ENCODE data around the gene CAMSAP2. TPM values are rescaled to one million over a fixed set of nuclear protein-coding genes. Genes with fewer than 3 reads are reported as not detected.

The CAMSAP2 gene
- total and polyA plus RNA-seq, 2 of the 8 experiments (the other 6 are each of a cell fraction or from before 2014, with no cell fraction given) = 4.2 to 27.6 TPM

DNA sequence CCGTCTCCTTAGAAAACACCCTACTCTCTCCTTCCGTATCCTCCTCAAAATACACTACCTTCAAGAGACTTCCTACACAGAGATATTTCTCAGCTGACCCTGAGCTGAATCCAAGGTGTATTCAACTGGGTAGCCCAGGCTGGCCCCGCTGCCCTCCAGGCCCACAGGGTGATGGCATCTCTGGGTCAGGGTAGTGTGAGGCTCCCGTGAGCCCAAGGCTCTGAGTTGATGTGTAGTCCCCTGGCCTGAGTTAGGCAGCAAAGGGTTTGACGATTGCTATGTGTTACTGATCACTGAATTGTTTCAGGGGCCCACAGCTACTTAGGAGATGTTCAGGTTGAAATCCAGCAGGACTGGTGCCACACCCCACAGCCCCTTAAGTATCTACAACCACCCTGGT is 162.7 kb downstream of the CAMSAP2 start:
- no peaks in the 10 kb centered on the region for H3K27me3 ChIP-seq (replicated peaks in 1 of 4; ENCODE audit: control insufficient read depth in 3 of 4, extremely low read depth in 1 of 4, insufficient read depth in 3 of 4, low read length in 3 of 4)
- H3K14ac ChIP-seq (ENCODE audit: insufficient read length) = no peak overlapping the region
- no peak overlapping the region for H3K4me2 ChIP-seq (ENCODE audit: insufficient read depth in 1 of 2, low read depth in 2 of 2, low read length in 2 of 2)
- no peak overlapping the region for H2AK5ac ChIP-seq (ENCODE audit: low read depth, low read length)
- WGBS, 2 experiments (ENCODE audit: extremely low coverage in 1 of 2, insufficient coverage in 1 of 2, insufficient read length in 1 of 2, insufficient replicate concordance in 2 of 2, low coverage in 1 of 2, low lambda C conversion rate in 2 of 2, missing lambda C conversion rate in 1 of 2) = 88 to 100% methylated on average over 1 to 5 of the region's 5 CpGs
- no peak overlapping the region for H2BK120ac ChIP-seq (replicated peaks; ENCODE audit: low read depth, low read length)
- H3K23ac ChIP-seq (ENCODE audit: insufficient read length) = no peak overlapping the region
- H4K91ac ChIP-seq (replicated peaks; ENCODE audit: insufficient read length, low read length) = no peak overlapping the region
- no peak overlapping the region for H3K4ac ChIP-seq (replicated peaks; ENCODE audit: insufficient read length, low read depth, low read length)
- no peak overlapping the region for H2BK5ac ChIP-seq (ENCODE audit: low read depth, low read length)
- peaks cover 6 to 14% of the 10 kb centered on the region in 2 experiments for H4K20me1 ChIP-seq (replicated peaks in 1 of 2; ENCODE audit: control insufficient read depth in 1 of 2, insufficient read depth in 2 of 2, low read length in 2 of 2)
- H2AFZ ChIP-seq (ENCODE audit: low read length) = no peak overlapping the region
- H2BK15ac ChIP-seq (ENCODE audit: low read length) = no peak overlapping the region
- H3K4me3 ChIP-seq (ENCODE audit: extremely low read depth in 1 of 4, insufficient read depth in 2 of 4, low read depth in 3 of 4, low read length in 4 of 4) = no peak overlapping the region
- no peak overlapping the region; the same call in 1 of the 2 replicates for H4K8ac ChIP-seq (ENCODE audit: extremely low read depth, insufficient read depth, low read length)
- no peak overlapping the region for H3K9ac ChIP-seq (replicated peaks in 1 of 4; ENCODE audit: extremely low read depth in 1 of 4, low read depth in 3 of 4, low read length in 3 of 4)
- no peaks in the 10 kb centered on the region for H3K9me3 ChIP-seq (ENCODE audit: insufficient read depth in 2 of 2, low read depth in 1 of 2, low read length in 1 of 2)
- H4K5ac ChIP-seq (ENCODE audit: insufficient read length, low read depth, low read length) = no peak overlapping the region
- peaks cover 16% of the 10 kb centered on the region for H3K79me1 ChIP-seq (ENCODE audit: low read depth, low read length)
- H2BK12ac ChIP-seq (ENCODE audit: low read depth, low read length) = no peak overlapping the region
- no peak overlapping the region for H3K56ac ChIP-seq (replicated peaks; ENCODE audit: insufficient read length, low read depth, low read length)
- DNase-seq (ENCODE audit: low read depth in 1 of 2, low spot score in 2 of 2) = no peak
- peaks cover 0 to 5% (median 4%) of the 10 kb centered on the region in 4 experiments; a peak in 5 of 7 replicates for H3K4me1 ChIP-seq (replicated peaks in 1 of 4; ENCODE audit: control insufficient read depth in 3 of 4, insufficient read depth in 4 of 4, low read length in 3 of 4)
- no peak overlapping the region for H2BK20ac ChIP-seq (ENCODE audit: low read length)
- H3K18ac ChIP-seq (ENCODE audit: extremely low read depth, low read length) = no peak overlapping the region
- H3K36me3 ChIP-seq (ENCODE audit: control insufficient read depth in 2 of 4, insufficient read depth in 4 of 4, low read length in 3 of 4) = peaks cover 13 to 56% (median 35%) of the 10 kb centered on the region in 4 experiments; a peak in 7 of 8 replicates
- no peaks in the 10 kb centered on the region for H3K23me2 ChIP-seq (ENCODE audit: low read depth, low read length)
- ChIA-PET POLR2A (ENCODE audit: partially characterized antibody) (interaction anchor here (0.6 to 15.2 kb wide), 8 partner anchors 8 to 125 kb away, joined by 3 to 208 read pairs (median 4); partner anchors contain the start of gene INAVA), CTCF (ENCODE audit: partially characterized antibody) (interaction anchor here (0.8 to 3.0 kb wide), 6 partner anchors 9 to 279 kb away, joined by 3 to 17 read pairs (median 5); no protein-coding TSS in a partner anchor)
- H3K27ac ChIP-seq (ENCODE audit: low read depth, low read length) = no peak overlapping the region
- peaks cover 0 to 15% of the 10 kb centered on the region in 2 experiments; a peak in 3 of 4 replicates for H3K79me2 ChIP-seq (ENCODE audit: control insufficient read depth in 1 of 2, insufficient read depth in 2 of 2, low read length in 2 of 2)
- FAIRE-seq = no peak
- TF ChIP-seq, protein P1, sequence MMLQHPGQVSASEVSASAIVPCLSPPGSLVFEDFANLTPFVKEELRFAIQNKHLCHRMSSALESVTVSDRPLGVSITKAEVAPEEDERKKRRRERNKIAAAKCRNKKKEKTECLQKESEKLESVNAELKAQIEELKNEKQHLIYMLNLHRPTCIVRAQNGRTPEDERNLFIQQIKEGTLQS (IDR thresholded peaks at IDR 0.05; ENCODE audit: insufficient read depth, low read depth, low read length) = no peak
- TF ChIP-seq POLR2A (IDR thresholded peaks at IDR 0.05; ENCODE audit: control extremely low read depth in 1 of 2, low read depth in 2 of 2, low read length in 2 of 2) (no peak), CBX8 (IDR thresholded peaks at IDR 0.05; ENCODE audit: borderline replicate concordance, low read depth, low read length) (no peak), TEAD4 (IDR thresholded peaks at IDR 0.05; ENCODE audit: low read depth, low read length) (no peak), RBBP5 (IDR thresholded peaks at IDR 0.05; ENCODE audit: borderline replicate concordance, low read depth, low read length) (no peak), SAP30 (IDR thresholded peaks at IDR 0.05; ENCODE audit: insufficient read depth, insufficient replicate concordance, low read length) (no peak), NANOG (IDR thresholded peaks at IDR 0.05; ENCODE audit: insufficient read depth, low read depth, low read length, poor library complexity, severe bottlenecking) (no peak), CHD2 (IDR thresholded peaks at IDR 0.05; ENCODE audit: low read length) (no peak), BCL11A (IDR thresholded peaks at IDR 0.05; ENCODE audit: low read depth in 2 of 2, low read length in 2 of 2) (no peak)
- TF ChIP-seq, protein P2, sequence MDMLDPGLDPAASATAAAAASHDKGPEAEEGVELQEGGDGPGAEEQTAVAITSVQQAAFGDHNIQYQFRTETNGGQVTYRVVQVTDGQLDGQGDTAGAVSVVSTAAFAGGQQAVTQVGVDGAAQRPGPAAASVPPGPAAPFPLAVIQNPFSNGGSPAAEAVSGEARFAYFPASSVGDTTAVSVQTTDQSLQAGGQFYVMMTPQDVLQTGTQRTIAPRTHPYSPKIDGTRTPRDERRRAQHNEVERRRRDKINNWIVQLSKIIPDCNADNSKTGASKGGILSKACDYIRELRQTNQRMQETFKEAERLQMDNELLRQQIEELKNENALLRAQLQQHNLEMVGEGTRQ (IDR thresholded peaks at IDR 0.05; ENCODE audit: low read length) = no peak
